Activated B cell treated with CpG ODN at 0.5 μM for 24 hours (primary cell): ENCODE results near the gene MARCKS. TPM values are rescaled to one million over a fixed set of nuclear protein-coding genes. Genes with fewer than 3 reads are reported as not detected.

Experiments
- ATAC-seq: fragments of 200-7000 bp; cut with Tn5 transposase; one replicate; pipeline ENCODE4 v1.10.0; 2021; ENCODE audit warnings: low read depth, mild to moderate bottlenecking, moderate library complexity
- CTCF ChIA-PET: fragments of 350-600 bp; sonication (Branson Sonifier 250); formaldehyde crosslinking; loops from one replicate; lab custom pipeline; 2021; ENCODE audit warnings: antibody characterized with exemption; lab: Charles Lee
- POLR2A ChIA-PET: fragments of 350-600 bp; sonication (Branson Sonifier 250); formaldehyde crosslinking; loops from one replicate; lab custom pipeline; 2021; ENCODE audit warnings: antibody characterized with exemption; lab: Charles Lee
- DNase-seq: peaks from one replicate; pipeline ENCODE4 v3.0.0; 2022
- H3K27ac Mint-ChIP-seq: one replicate; pipeline ENCODE4 v1.8.0; 2020; ENCODE audit warnings: mixed read lengths
- H3K27me3 Mint-ChIP-seq: one replicate; pipeline ENCODE4 v1.8.0; 2021; ENCODE audit warnings: mixed read lengths
- H3K36me3 Mint-ChIP-seq: one replicate; pipeline ENCODE4 v1.8.0; 2021; ENCODE audit warnings: low read depth, mixed read lengths
- H3K4me1 Mint-ChIP-seq: one replicate; pipeline ENCODE4 v1.8.0; 2021; ENCODE audit warnings: mixed read lengths
- H3K4me3 Mint-ChIP-seq: one replicate; pipeline ENCODE4 v1.8.0; 2020; ENCODE audit warnings: mild to moderate bottlenecking, mixed read lengths
- H3K9me3 Mint-ChIP-seq: one replicate; pipeline ENCODE4 v1.8.0; 2020; ENCODE audit warnings: mixed read lengths
- intact Hi-C: fragments of 100-400 bp; cut with micrococcal nuclease; formaldehyde crosslinking; loops from one replicate; pipeline ENCODE4 v1.15.1; 2024
- total RNA-seq: library from RNA; stranded (reverse); gene quantifications from 2 replicates; pipeline ENCODE4 v1.2.3, GENCODE V29; 2022
- TF ChIP-seq, protein P1 (sequence below): fragments of 200-600 bp; IDR thresholded peaks from one replicate; pipeline ENCODE4 v1.8.0; 2022; ENCODE audit warnings: antibody characterized with exemption, mild to moderate bottlenecking

MARCKS gene
- total RNA-seq, 1 donor from 2014 or later, result 100 TPM

GRCh38 chr6:113886512-113886911 lies 29.4 kb downstream of the MARCKS start:
- POLR2A ChIA-PET, result no interaction called here
- TF ChIP-seq, protein P1, sequence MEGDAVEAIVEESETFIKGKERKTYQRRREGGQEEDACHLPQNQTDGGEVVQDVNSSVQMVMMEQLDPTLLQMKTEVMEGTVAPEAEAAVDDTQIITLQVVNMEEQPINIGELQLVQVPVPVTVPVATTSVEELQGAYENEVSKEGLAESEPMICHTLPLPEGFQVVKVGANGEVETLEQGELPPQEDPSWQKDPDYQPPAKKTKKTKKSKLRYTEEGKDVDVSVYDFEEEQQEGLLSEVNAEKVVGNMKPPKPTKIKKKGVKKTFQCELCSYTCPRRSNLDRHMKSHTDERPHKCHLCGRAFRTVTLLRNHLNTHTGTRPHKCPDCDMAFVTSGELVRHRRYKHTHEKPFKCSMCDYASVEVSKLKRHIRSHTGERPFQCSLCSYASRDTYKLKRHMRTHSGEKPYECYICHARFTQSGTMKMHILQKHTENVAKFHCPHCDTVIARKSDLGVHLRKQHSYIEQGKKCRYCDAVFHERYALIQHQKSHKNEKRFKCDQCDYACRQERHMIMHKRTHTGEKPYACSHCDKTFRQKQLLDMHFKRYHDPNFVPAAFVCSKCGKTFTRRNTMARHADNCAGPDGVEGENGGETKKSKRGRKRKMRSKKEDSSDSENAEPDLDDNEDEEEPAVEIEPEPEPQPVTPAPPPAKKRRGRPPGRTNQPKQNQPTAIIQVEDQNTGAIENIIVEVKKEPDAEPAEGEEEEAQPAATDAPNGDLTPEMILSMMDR, result no peak
- no peaks in the 10 kb centered on the region for H3K4me1 Mint-ChIP-seq
- H3K9me3 Mint-ChIP-seq, result peaks cover under 1% of the 10 kb centered on the region
- no peak overlapping the region for H3K27ac Mint-ChIP-seq
- CTCF ChIA-PET, result no interaction called here
- H3K27me3 Mint-ChIP-seq, result no peaks in the 10 kb centered on the region
- intact Hi-C loops, result no loop called here
- H3K36me3 Mint-ChIP-seq, result no peaks in the 10 kb centered on the region
- ATAC-seq (no peak), DNase-seq (no peak)
- no peak overlapping the region for H3K4me3 Mint-ChIP-seq

- ChIA-PET POLR2A (no interaction called here), CTCF (no interaction called here)
- no peaks in the 10 kb centered on the region for H3K27me3 Mint-ChIP-seq
- H3K4me1 Mint-ChIP-seq, result no peaks in the 10 kb centered on the region
- H3K36me3 Mint-ChIP-seq, result no peaks in the 10 kb centered on the region
- no peak overlapping the region for H3K27ac Mint-ChIP-seq
- no peak overlapping the region for H3K4me3 Mint-ChIP-seq
- TF ChIP-seq, protein P1, result no peak
- intact Hi-C loops, result no loop called here
- peaks cover 7% of the 10 kb centered on the region for H3K9me3 Mint-ChIP-seq
- no peak for DNase-seq
- ATAC-seq, result no peak
Observed at GRCh38 chr6:113888493-113888892, 31.3 kb downstream of the MARCKS start.

DNA sequence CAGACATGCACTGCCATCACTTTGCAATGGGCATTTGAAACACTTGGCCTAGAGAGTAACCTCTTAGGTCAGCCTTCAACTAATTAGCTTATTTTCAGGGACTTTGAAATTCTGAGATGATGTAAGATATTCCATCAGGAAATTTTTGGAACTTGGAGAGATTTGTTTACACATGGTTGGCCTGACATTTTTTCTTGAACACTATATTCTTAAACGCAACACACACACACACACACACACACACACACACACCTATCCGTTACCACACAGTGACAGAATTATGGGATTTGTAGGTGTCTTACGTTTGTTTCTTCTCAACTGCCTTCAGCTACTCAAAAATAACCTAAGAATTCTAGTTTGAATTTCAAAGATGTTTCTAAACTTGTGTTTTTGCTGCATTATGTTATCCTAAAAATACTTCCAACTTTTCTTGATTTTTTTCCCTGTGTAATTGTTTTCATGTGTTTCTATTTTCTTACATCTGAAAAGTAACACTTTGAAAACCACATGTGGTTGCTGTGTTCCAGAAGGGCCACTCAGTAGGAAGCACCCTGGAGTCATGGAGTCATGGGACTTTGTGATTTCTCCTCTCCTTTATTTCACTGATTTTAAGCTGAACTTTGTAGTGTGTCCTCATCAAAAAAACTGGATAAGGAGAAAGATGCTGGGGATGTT lies 31.9 kb downstream of the MARCKS start:
- DNase-seq, result no peak
- no peak for ATAC-seq
- H3K36me3 Mint-ChIP-seq, result no peaks in the 10 kb centered on the region
- H3K4me3 Mint-ChIP-seq, result no peak overlapping the region
- ChIA-PET CTCF (no interaction called here), POLR2A (no interaction called here)
- no peaks in the 10 kb centered on the region for H3K27me3 Mint-ChIP-seq
- TF ChIP-seq, protein P1, result no peak
- H3K9me3 Mint-ChIP-seq, result peaks cover 7% of the 10 kb centered on the region
- intact Hi-C loops, result no loop called here
- no peak overlapping the region for H3K27ac Mint-ChIP-seq
- H3K4me1 Mint-ChIP-seq, result no peaks in the 10 kb centered on the region

- POLR2A ChIA-PET, result no interaction called here
- CTCF ChIA-PET, result no interaction called here
- Mint-ChIP-seq H3K4me3 (no peak overlapping the region), H3K9me3 (peaks cover 7% of the 10 kb centered on the region), H3K27ac (no peak overlapping the region), H3K36me3 (no peaks in the 10 kb centered on the region), H3K4me1 (no peaks in the 10 kb centered on the region), H3K27me3 (peaks cover 2% of the 10 kb centered on the region)
- TF ChIP-seq, protein P1, result no peak
- intact Hi-C loops, result no loop called here
- no peak for ATAC-seq
- no peak for DNase-seq
Observed at GRCh38 chr6:113893451-113893850, 36.3 kb downstream of the MARCKS start.

- H3K27ac Mint-ChIP-seq, result no peak overlapping the region
- intact Hi-C loops, result no loop called here
- DNase-seq (no peak), ATAC-seq (no peak)
- peaks cover 2% of the 10 kb centered on the region for H3K27me3 Mint-ChIP-seq
- POLR2A ChIA-PET, result no interaction called here
- H3K9me3 Mint-ChIP-seq, result peaks cover 7% of the 10 kb centered on the region
- H3K4me1 Mint-ChIP-seq, result no peaks in the 10 kb centered on the region
- no peaks in the 10 kb centered on the region for H3K36me3 Mint-ChIP-seq
- H3K4me3 Mint-ChIP-seq, result no peak overlapping the region
- TF ChIP-seq, protein P1, result no peak
- CTCF ChIA-PET, result no interaction called here
Observed at GRCh38 chr6:113893866-113894265, 36.7 kb downstream of the MARCKS start.
